WTC11 (cell line): ENCODE measurements around the gene DDOST.

Experiments used
- E2F1 ChIP-seq: sonication (generic); formaldehyde crosslinking; IDR thresholded peaks from 2 replicates; pipeline ENCODE4 v1.8.0; 2022; ENCODE audit warnings: mild to moderate bottlenecking, missing genetic modification reagents
- E2F5 ChIP-seq: sonication (generic); formaldehyde crosslinking; IDR thresholded peaks from 2 replicates; pipeline ENCODE4 v1.8.1; 2022; ENCODE audit warnings: mild to moderate bottlenecking, moderate library complexity, missing genetic modification reagents
- IRF1 ChIP-seq: sonication (generic); formaldehyde crosslinking; IDR thresholded peaks from 2 replicates; pipeline ENCODE4 v1.8.0; 2023; ENCODE audit warnings: missing genetic modification reagents
- ZSCAN18 ChIP-seq: fragments of 250-450 bp; sonication (Bioruptor Pico); IDR thresholded peaks from 2 replicates; pipeline ENCODE4 v2.1.2; 2022; ENCODE audit warnings: mild to moderate bottlenecking, moderate library complexity

- TF ChIP-seq IRF1 (no peak), E2F5 (CRISPR knock-in tag) (no peak), ZSCAN18 (no peak), E2F1 (CRISPR knock-in tag) (no peak)
These were observed 51.6 kb downstream of the DDOST start for GRCh38 chr1:20609541-20609940.
